ENCODE data around the gene CPXM2. TPM values are rescaled to one million over a fixed set of nuclear protein-coding genes. Genes with fewer than 3 reads are reported as not detected.

Gene CPXM2
- total RNA-seq, 2 donors from 2014 or later, result 1.4 to 1.9 TPM

DNA sequence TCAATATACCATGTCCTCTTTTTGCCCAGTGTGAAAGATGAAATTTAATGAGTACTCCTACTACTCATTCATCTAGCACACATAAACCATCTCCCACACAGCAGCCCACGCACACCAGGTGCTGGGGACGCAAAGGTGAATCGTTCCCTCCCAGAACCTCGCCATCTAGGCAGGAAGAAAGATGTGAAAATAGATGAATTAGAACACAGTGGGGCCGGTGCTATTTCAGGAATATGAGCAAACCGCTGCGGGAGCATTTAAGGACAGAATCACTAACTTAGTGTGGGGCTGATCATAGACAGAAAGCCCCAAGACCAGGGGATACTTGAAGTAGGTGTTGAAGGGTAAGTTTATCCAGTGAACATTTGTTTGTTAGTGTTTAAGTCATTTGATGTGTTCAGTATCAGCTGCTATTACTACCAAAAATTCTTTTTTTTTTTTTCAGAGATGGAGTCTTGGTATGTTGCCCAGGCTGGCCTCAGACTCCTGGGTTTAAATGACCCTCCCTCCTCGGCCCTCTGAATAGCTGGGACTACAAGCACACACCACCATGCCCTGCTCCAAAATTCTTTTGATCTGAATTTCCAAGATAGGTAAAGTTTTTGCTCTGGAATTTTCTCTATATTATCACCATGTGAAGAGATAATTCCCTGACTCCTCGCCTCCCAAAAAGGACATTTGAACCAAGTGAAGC is 48.8 kb downstream of the CPXM2 start:
- Histone ChIP-seq H3K9me3 (ENCODE audit: control insufficient read depth, low read length) (no peaks in the 10 kb centered on the region), H3K4me3 (ENCODE audit: low read length) (no peak overlapping the region), H3K27ac (ENCODE audit: low read depth, low read length) (no peak overlapping the region), H3K27me3 (ENCODE audit: control insufficient read depth, insufficient read depth, low read length, poor library complexity, severe bottlenecking) (no peaks in the 10 kb centered on the region), H3K4me1 (ENCODE audit: control insufficient read depth, insufficient read depth, low read length) (no peaks in the 10 kb centered on the region), H3K36me3 (ENCODE audit: control insufficient read depth, insufficient read depth, low read length) (no peaks in the 10 kb centered on the region), H3K9ac (ENCODE audit: extremely low read depth, low read length, poor library complexity, severe bottlenecking) (no peak overlapping the region)
- 93 to 100% methylated on average over 4 to 9 of the region's 9 CpGs for WGBS, 2 experiments (ENCODE audit: insufficient coverage in 1 of 2, insufficient read length in 1 of 2)
- DNase-seq, result no peak
- TF ChIP-seq, protein P1, sequence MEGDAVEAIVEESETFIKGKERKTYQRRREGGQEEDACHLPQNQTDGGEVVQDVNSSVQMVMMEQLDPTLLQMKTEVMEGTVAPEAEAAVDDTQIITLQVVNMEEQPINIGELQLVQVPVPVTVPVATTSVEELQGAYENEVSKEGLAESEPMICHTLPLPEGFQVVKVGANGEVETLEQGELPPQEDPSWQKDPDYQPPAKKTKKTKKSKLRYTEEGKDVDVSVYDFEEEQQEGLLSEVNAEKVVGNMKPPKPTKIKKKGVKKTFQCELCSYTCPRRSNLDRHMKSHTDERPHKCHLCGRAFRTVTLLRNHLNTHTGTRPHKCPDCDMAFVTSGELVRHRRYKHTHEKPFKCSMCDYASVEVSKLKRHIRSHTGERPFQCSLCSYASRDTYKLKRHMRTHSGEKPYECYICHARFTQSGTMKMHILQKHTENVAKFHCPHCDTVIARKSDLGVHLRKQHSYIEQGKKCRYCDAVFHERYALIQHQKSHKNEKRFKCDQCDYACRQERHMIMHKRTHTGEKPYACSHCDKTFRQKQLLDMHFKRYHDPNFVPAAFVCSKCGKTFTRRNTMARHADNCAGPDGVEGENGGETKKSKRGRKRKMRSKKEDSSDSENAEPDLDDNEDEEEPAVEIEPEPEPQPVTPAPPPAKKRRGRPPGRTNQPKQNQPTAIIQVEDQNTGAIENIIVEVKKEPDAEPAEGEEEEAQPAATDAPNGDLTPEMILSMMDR (conservative IDR thresholded peaks at IDR 0.05), result no peak
- H3K4me1 Mint-ChIP-seq, result no peaks in the 10 kb centered on the region
- no peak overlapping the region for H3K27ac Mint-ChIP-seq
- H3K4me3 Mint-ChIP-seq, result no peak overlapping the region
- H3K36me3 Mint-ChIP-seq (ENCODE audit: low read depth), result no peaks in the 10 kb centered on the region
- H3K27me3 Mint-ChIP-seq (ENCODE audit: insufficient read depth), result no peaks in the 10 kb centered on the region
- H3K9me3 Mint-ChIP-seq, result peaks cover 18% of the 10 kb centered on the region

DNA sequence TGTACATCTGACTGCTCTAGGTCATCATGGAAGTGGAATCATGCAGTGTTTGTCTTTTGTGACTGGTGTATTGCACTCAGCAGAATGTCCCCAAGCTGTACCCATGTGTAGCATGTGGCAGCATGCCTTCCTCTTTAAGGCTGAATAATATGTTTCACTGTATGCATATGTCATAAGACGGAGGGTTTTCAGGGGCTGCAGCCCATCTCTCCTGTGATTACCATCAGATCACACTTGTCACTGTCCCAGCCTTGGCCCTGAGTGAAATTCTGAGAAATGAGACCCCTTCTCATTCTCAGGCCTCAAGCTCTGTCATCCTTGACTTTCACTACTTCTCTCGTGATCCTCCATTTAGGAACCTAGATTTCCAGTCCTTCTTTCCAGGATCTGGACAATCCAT is 50.0 kb downstream of the CPXM2 start:
- Mint-ChIP-seq H3K4me1 (no peaks in the 10 kb centered on the region), H3K27ac (no peak overlapping the region), H3K9me3 (peaks cover 15% of the 10 kb centered on the region), H3K4me3 (no peak overlapping the region), H3K27me3 (ENCODE audit: insufficient read depth) (peaks cover 3% of the 10 kb centered on the region), H3K36me3 (ENCODE audit: low read depth) (no peaks in the 10 kb centered on the region)
- Histone ChIP-seq H3K4me3 (ENCODE audit: low read length) (no peak overlapping the region), H3K9ac (ENCODE audit: extremely low read depth, low read length, poor library complexity, severe bottlenecking) (no peak overlapping the region), H3K9me3 (ENCODE audit: control insufficient read depth, low read length) (no peaks in the 10 kb centered on the region), H3K4me1 (ENCODE audit: control insufficient read depth, insufficient read depth, low read length) (no peaks in the 10 kb centered on the region), H3K36me3 (ENCODE audit: control insufficient read depth, insufficient read depth, low read length) (no peaks in the 10 kb centered on the region), H3K27ac (ENCODE audit: low read depth, low read length) (no peak overlapping the region), H3K27me3 (ENCODE audit: control insufficient read depth, insufficient read depth, low read length, poor library complexity, severe bottlenecking) (no peaks in the 10 kb centered on the region)
- DNase-seq, result no peak
- TF ChIP-seq, protein P1 (conservative IDR thresholded peaks at IDR 0.05), result no peak
- 87 to 96% methylated on average over 2 of the region's 2 CpGs for WGBS, 2 experiments (ENCODE audit: insufficient coverage in 1 of 2, insufficient read length in 1 of 2)

DNA sequence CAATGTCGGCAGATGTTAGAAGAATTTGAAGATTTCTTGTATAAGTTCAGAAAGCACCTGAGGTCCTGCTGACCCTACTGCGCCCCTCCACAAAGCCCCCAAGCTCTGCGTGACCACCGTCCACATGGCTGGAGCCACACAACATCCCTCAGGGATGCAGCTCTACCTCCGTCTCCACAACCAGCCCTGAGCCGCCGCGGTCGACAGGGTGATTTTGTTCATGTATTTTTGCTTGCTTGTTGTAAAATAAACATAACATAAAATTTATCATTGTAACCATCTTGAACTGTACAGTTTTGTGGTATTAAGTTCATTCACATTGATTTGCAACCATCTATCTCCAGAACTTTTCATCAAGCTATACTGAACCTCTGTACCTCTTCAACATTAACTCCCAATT is 50.5 kb downstream of the CPXM2 start:
- no peaks in the 10 kb centered on the region for H3K4me1 Mint-ChIP-seq
- H3K4me3 Mint-ChIP-seq, result no peak overlapping the region
- Histone ChIP-seq H3K27ac (ENCODE audit: low read depth, low read length) (no peak overlapping the region), H3K4me3 (ENCODE audit: low read length) (no peak overlapping the region), H3K4me1 (ENCODE audit: control insufficient read depth, insufficient read depth, low read length) (no peaks in the 10 kb centered on the region), H3K9me3 (ENCODE audit: control insufficient read depth, low read length) (no peaks in the 10 kb centered on the region), H3K27me3 (ENCODE audit: control insufficient read depth, insufficient read depth, low read length, poor library complexity, severe bottlenecking) (no peaks in the 10 kb centered on the region), H3K9ac (ENCODE audit: extremely low read depth, low read length, poor library complexity, severe bottlenecking) (no peak overlapping the region), H3K36me3 (ENCODE audit: control insufficient read depth, insufficient read depth, low read length) (no peaks in the 10 kb centered on the region)
- H3K27ac Mint-ChIP-seq, result no peak overlapping the region
- peaks cover 10% of the 10 kb centered on the region for H3K9me3 Mint-ChIP-seq
- TF ChIP-seq, protein P1 (conservative IDR thresholded peaks at IDR 0.05), result no peak
- H3K36me3 Mint-ChIP-seq (ENCODE audit: low read depth), result no peaks in the 10 kb centered on the region
- no peak for DNase-seq
- peaks cover 7% of the 10 kb centered on the region for H3K27me3 Mint-ChIP-seq (ENCODE audit: insufficient read depth)
- WGBS, 2 experiments (ENCODE audit: insufficient coverage in 1 of 2, insufficient read length in 1 of 2), result 71 to 100% methylated on average over 1 to 9 of the region's 9 CpGs

All from endodermal cell (in vitro differentiated cells).